GM12892 (cell line): ENCODE results near the gene HK1.

Experiments used
- POLR2A ChIP-seq: IDR thresholded peaks from 2 replicates; pipeline ENCODE4 v1.6.1; 2011; ENCODE audit warnings: low read depth, low read length, control low read depth
- POLR2AphosphoS5 ChIP-seq: IDR thresholded peaks from 2 replicates; pipeline ENCODE4 v1.6.1; 2011; ENCODE audit warnings: low read depth, low read length, control low read depth

GRCh38 chr10:69435966-69436520 lies 157.7 kb downstream of the HK1 start:
- TF ChIP-seq POLR2A (no peak), POLR2AphosphoS5 (no peak)
